ENCODE data around the gene CYP24A1.

- TF ChIP-seq, protein P1, sequence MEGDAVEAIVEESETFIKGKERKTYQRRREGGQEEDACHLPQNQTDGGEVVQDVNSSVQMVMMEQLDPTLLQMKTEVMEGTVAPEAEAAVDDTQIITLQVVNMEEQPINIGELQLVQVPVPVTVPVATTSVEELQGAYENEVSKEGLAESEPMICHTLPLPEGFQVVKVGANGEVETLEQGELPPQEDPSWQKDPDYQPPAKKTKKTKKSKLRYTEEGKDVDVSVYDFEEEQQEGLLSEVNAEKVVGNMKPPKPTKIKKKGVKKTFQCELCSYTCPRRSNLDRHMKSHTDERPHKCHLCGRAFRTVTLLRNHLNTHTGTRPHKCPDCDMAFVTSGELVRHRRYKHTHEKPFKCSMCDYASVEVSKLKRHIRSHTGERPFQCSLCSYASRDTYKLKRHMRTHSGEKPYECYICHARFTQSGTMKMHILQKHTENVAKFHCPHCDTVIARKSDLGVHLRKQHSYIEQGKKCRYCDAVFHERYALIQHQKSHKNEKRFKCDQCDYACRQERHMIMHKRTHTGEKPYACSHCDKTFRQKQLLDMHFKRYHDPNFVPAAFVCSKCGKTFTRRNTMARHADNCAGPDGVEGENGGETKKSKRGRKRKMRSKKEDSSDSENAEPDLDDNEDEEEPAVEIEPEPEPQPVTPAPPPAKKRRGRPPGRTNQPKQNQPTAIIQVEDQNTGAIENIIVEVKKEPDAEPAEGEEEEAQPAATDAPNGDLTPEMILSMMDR (conservative IDR thresholded peaks at IDR 0.05) = no peak
- no peak for TF ChIP-seq ZFX (IDR thresholded peaks at IDR 0.05)
These were observed 38.4 kb upstream of the CYP24A1 start for GRCh38 chr20:54212226-54212625.
